OCI-M2 (cell line): ENCODE data around the gene PEMT.
"Not testable (repeated sequence)": the region's sequence is repeated elsewhere in the genome, so short reads cannot be mapped to it uniquely, and the experiment has no call there.

Source experiments
- DNase-seq: peaks from one replicate; lab custom pipeline; 2025; ENCODE audit not compliant: unreplicated experiment; lab: John Stamatoyannopoulos, UW

Gene PEMT

GRCh38 chr17:17491546-17491988, 99.9 kb downstream of the PEMT start:
- DNase-seq, result no peak

DNA sequence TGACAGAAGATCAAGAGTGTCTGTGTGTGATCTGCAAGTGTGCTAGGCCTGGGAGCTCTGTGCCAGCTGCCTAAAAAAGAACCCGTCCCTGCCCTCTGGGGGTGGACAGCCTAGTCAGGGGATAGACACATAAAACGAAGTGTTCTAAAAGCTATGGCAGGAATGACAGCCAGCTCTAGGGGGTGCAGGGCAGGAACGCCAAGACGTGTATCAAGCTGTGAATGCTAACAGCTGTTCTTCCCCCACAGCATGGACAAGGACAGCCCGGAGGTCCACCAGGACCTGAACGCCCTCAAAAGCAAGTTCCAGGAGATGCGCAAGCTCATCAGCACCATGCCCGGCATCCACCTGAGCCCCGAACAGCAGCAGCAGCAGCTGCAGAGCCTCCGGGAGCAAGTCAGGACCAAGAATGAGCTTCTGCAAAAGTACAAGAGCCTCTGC, 100.5 kb downstream of the PEMT start:
- no peak for DNase-seq

DNA sequence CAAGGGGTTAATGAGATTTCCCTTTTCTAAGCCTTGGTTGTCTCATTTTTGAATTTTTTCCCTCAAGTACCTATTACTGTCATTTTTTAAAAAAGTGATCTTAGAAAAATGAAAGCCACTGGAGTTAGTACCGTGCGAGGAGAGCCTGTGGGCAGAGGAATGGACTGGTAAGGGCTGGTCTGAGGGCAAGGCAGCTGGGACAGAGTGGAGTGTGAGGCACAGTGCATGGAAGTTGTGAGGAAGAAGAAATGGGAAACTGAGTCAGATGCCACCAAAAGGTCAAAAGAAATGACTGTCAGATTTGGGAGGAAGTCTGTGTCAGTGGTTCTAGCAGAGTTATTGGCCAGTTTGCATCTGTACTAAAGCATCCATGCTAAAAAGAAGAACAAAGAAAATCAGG, 103.5 kb downstream of the PEMT start:
- no peak for DNase-seq

GRCh38 chr17:17486416-17486815, 105.1 kb downstream of the PEMT start:
- not testable (repeated sequence) for DNase-seq

DNA sequence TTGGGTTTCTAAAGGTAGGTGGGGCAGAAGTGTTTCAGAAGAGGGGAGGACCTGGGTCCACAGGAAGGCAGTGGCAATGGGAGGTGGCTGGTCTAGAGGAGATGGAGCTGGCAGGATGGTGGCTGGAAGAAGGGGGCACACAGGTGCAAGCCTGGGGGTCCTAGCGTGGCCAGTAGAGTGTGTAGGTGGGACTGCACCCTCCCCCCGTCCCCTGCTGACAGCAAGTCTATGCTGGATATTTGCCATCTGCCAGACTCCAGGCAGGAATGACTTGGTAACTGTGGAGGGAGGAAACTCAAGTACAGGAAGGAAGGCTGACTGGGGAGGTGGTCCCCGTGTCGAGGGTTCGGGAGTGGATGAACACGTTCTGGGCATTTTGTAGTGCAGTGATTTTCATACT, 106.1 kb downstream of the PEMT start:
- DNase-seq, result no peak

- no peak for DNase-seq
These were observed 107.0 kb downstream of the PEMT start for GRCh38 chr17:17484451-17484899.

DNA sequence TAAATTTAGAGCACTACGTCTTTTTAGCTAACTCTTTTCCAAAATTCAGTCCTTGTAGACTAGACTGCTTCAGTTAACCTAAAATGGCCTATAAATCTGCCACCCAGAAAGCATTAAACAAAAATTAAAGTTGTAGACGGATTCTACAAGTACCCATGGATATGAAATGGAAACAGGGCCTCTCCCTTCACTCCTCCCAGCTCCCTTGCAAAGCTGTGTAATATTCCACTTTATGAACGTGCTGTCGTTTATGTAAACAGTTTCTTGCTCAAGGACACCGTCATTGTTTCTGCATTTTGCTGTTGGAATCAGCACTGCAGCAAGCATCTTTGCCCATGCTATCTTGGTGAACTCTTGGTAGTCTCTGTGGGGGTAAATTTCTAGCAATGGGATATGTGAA, 109.6 kb downstream of the PEMT start:
- DNase-seq, result no peak

- DNase-seq, result no peak
These were observed 110.8 kb downstream of the PEMT start for GRCh38 chr17:17480593-17481148.

- no peak for DNase-seq
These were observed 112.3 kb downstream of the PEMT start for GRCh38 chr17:17479209-17479608.

DNA sequence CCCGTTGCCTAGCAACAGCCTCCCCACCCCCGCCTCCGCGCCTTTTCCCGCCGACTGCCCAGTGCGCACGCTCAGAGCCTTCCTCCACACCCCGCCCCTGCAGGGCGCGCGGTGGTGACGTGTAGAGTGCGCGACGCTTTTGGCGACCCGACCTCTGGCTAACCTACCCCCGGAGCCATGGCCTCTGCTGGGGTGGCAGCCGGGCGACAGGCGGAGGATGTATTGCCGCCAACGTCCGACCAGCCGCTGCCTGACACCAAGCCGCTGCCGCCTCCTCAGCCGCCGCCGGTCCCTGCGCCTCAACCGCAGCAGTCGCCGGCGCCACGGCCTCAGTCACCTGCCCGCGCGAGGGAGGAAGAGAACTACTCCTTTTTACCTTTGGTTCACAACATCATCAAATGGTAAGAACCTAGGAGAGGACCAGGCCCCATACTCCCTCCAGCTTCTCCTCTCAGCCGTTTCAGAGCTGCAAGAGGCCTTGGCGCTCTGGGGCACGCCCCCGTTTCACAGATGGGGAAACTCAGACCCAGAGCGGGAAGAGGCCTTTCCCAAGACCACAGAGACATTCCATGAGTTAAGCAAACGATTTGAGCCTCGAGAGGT, 114.5 kb downstream of the PEMT start, which contains the start of gene MED9:
TSS of gene MED9 (plus strand) at position 136 of the 603 bp plus-strand sequence. CDS start at position 178, 42 bp downstream.
- DNase-seq, result peak; percentile 58

- no peak for DNase-seq
These were observed 117.2 kb downstream of the PEMT start for GRCh38 chr17:17474341-17474740.

DNA sequence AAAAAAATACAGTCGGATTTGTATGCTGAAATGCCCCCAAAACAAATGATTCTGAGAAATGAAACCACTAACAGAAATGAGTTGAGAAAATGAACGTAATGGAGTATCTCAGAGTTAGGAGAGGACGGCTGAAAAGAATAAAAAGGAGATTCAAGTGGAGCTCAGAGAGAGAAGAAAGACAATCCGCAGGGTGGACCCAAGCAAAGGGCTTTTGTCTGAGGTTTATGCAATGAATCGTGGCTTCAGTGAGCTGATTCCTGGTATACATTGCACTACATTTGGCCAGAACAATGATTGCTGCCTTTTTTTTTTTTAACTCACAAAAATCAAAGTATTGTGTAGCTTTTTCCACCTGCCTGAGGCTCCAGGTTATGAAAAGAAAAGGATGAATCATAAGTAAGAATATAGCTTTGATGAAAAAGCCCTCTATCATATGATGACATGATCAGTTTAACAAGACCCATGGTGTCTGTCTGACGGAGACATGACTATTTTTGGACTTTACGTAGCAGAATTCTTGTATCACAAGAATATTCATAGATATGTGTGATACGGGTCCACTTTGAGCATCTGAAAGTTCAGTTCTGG, 119.1 kb downstream of the PEMT start:
- no peak for DNase-seq

- DNase-seq, result no peak
These were observed 121.5 kb downstream of the PEMT start for GRCh38 chr17:17469996-17470395.

- DNase-seq, result no peak
These were observed 122.2 kb downstream of the PEMT start for GRCh38 chr17:17469358-17469757.

GRCh38 chr17:17468217-17469010, 123.1 kb downstream of the PEMT start:
- DNase-seq, result no peak

DNA sequence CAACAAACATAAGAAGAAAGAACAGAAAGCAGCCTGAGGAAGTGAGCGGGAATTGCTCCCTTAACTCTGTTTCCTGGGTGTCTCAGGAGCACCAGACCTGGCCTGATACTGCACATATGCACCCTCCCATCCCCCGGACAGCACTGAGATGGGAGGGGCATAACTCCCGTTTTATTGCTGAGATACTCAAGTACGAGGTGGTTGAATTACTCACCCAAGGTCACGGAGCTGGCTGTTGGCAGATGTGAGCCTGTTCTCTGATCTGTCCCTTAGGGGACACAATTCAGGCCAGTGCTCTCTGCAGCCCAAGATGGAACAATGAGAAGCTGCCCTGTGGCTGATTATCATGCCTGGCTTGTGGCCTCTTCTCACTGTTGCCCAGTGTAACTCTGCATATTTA, 123.8 kb downstream of the PEMT start:
- DNase-seq, result no peak

DNA sequence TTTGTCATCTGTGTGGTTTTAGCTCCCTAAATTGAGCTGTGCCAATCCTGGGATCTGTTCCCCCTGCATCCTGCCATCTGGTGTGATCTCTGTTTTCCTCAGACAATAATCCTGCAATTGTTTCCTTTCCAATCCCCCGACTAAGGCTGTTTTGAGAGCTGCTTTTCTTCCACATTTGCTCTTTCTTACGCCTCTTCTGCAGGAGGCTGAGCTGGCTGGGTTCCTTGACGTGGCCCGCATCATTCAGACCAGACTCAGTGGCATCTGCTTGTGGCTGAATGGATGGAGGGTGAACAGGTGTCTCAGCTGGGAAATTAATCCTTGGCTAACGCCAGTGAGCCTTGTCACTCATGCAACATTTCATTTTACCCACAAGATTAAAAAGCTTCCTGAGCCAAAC, 124.5 kb downstream of the PEMT start:
- no peak for DNase-seq

GRCh38 chr17:17466511-17466910, 125.0 kb downstream of the PEMT start:
- DNase-seq, result no peak

DNA sequence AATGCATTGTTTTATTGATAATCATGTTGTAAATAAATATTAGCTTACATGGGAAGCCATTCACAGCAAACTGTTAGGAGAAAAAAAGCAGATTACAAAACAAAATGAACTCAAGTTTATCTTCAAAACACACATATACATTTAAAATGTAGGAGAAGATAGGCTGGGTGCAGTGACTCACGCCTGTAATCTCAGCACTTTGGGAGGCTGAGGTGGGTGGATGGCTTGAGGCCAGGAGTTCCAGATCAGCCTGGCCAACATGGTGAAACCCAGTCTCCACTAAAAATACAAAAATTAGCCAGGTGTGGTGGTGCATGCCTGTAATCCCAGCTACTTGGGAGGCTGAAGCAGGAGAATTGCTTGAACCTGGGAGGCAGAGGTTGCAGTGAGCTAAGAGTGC, 125.6 kb downstream of the PEMT start:
- DNase-seq, result not testable (repeated sequence)

- DNase-seq, result no peak
These were observed 127.7 kb downstream of the PEMT start for GRCh38 chr17:17463821-17464220.

GRCh38 chr17:17462048-17462824, 129.3 kb downstream of the PEMT start:
- no peak for DNase-seq
